ENCODE measurements around the gene PKNOX2.

GRCh38 chr11:125348674-125349309 lies 184.2 kb downstream of the PKNOX2 start:
- TF ChIP-seq CTCF (IDR thresholded peaks at IDR 0.05): no peak
- no peak for TF ChIP-seq POLR2A (IDR thresholded peaks at IDR 0.05)

Data from lower leg skin (tissue), 3 donors.